Measurements from ENCODE around the gene PASK. TPM values are rescaled to one million over a fixed set of nuclear protein-coding genes. Genes with fewer than 3 reads are reported as not detected.

Gene PASK
- total and polyA plus RNA-seq, 2 of the 4 experiments (the other 2 are of a cell fraction): 4.1 TPM

- Histone ChIP-seq H3K27ac (ENCODE audit: insufficient read depth, low read length) (no peak overlapping the region), H2BK15ac (ENCODE audit: low read depth, low read length) (no peak overlapping the region), H4K8ac (ENCODE audit: low read depth in 2 of 2, low read length in 2 of 2) (no peak overlapping the region), H3K4me3 (ENCODE audit: insufficient read depth, low read depth, low read length) (no peak overlapping the region), H3K79me1 (ENCODE audit: low read depth in 1 of 2, low read length in 2 of 2) (peaks cover 17 to 23% of the 10 kb centered on the region in 2 experiments), H3K27me3 (ENCODE audit: control insufficient read depth, insufficient read depth, low read length) (no peaks in the 10 kb centered on the region), H4K5ac (ENCODE audit: low read depth, low read length) (no peak overlapping the region), H3K36me3 (ENCODE audit: control insufficient read depth, insufficient read depth, low read length) (peaks cover 46% of the 10 kb centered on the region), H2BK20ac (ENCODE audit: low read depth, low read length) (no peak overlapping the region), H3K23ac (ENCODE audit: low read depth, low read length) (no peak overlapping the region), H2AK5ac (ENCODE audit: low read depth, low read length) (no peak overlapping the region), H3K14ac (replicated peaks; ENCODE audit: low read depth, low read length) (no peak overlapping the region), H3K9me3 (ENCODE audit: control insufficient read depth, insufficient read depth, low read length) (no peaks in the 10 kb centered on the region), H3K18ac (ENCODE audit: low read depth, low read length) (no peak overlapping the region), H3K4me2 (ENCODE audit: low read depth, low read length) (no peak overlapping the region), H2AFZ (replicated peaks; ENCODE audit: low read length, poor library complexity) (no peak overlapping the region), H2BK120ac (ENCODE audit: low read depth, low read length) (no peak overlapping the region), H4K91ac (ENCODE audit: insufficient read depth, low read depth, low read length) (no peak overlapping the region), H3K4me1 (ENCODE audit: control insufficient read depth, insufficient read depth, low read length) (no peaks in the 10 kb centered on the region), H3K9ac (ENCODE audit: low read depth, low read length) (no peak overlapping the region), H2AK9ac (replicated peaks; ENCODE audit: low read depth, low read length, poor library complexity) (no peak overlapping the region), H3K56ac (ENCODE audit: extremely low read depth, insufficient read depth, low read length) (no peak overlapping the region), H2BK5ac (ENCODE audit: low read depth, low read length, poor library complexity, severe bottlenecking) (no peak overlapping the region), H3K9me1 (ENCODE audit: insufficient read depth, low read length) (0 out of 2 replicates have a peak, but pooled peaks cover 3% of the 10 kb centered on the region), H4K20me1 (ENCODE audit: insufficient read depth, low read length) (no peaks in the 10 kb centered on the region), H3K4ac (ENCODE audit: low read depth, low read length) (no peak overlapping the region)
- dilution Hi-C loops (cut with HindIII; ENCODE audit: low sequenced_read_pairs, unreplicated experiment) (no loop called here), in situ Hi-C loops (cut with MboI; ENCODE audit: low sequenced_read_pairs) (no loop called here), intact Hi-C loops (cut with micrococcal nuclease) (no loop called here)
- DNase-seq: no peak
- no peak for TF ChIP-seq RFX5 (IDR thresholded peaks at IDR 0.05; ENCODE audit: low read depth, low read length)
- no peak for TF ChIP-seq CEBPB (IDR thresholded peaks at IDR 0.05; ENCODE audit: low read depth, low read length)
- TF ChIP-seq MAZ (IDR thresholded peaks at IDR 0.05; ENCODE audit: borderline replicate concordance, low read depth, low read length): no peak
- no peak for TF ChIP-seq BHLHE40 (IDR thresholded peaks at IDR 0.05; ENCODE audit: low read depth, low read length)
- no peak for TF ChIP-seq RAD21 (IDR thresholded peaks at IDR 0.05; ENCODE audit: low read length)
- TF ChIP-seq POLR2A (IDR thresholded peaks at IDR 0.05; ENCODE audit: low read depth, low read length): no peak
- TF ChIP-seq, protein P1, sequence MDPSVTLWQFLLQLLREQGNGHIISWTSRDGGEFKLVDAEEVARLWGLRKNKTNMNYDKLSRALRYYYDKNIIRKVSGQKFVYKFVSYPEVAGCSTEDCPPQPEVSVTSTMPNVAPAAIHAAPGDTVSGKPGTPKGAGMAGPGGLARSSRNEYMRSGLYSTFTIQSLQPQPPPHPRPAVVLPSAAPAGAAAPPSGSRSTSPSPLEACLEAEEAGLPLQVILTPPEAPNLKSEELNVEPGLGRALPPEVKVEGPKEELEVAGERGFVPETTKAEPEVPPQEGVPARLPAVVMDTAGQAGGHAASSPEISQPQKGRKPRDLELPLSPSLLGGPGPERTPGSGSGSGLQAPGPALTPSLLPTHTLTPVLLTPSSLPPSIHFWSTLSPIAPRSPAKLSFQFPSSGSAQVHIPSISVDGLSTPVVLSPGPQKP (IDR thresholded peaks at IDR 0.05; ENCODE audit: borderline replicate concordance, low read depth, low read length): no peak
- TF ChIP-seq, protein P2, sequence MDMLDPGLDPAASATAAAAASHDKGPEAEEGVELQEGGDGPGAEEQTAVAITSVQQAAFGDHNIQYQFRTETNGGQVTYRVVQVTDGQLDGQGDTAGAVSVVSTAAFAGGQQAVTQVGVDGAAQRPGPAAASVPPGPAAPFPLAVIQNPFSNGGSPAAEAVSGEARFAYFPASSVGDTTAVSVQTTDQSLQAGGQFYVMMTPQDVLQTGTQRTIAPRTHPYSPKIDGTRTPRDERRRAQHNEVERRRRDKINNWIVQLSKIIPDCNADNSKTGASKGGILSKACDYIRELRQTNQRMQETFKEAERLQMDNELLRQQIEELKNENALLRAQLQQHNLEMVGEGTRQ (IDR thresholded peaks at IDR 0.05; ENCODE audit: low read depth, low read length): no peak
- TF ChIP-seq CHD1 (IDR thresholded peaks at IDR 0.05; ENCODE audit: low read depth, low read length): no peak
- TF ChIP-seq, protein P3, sequence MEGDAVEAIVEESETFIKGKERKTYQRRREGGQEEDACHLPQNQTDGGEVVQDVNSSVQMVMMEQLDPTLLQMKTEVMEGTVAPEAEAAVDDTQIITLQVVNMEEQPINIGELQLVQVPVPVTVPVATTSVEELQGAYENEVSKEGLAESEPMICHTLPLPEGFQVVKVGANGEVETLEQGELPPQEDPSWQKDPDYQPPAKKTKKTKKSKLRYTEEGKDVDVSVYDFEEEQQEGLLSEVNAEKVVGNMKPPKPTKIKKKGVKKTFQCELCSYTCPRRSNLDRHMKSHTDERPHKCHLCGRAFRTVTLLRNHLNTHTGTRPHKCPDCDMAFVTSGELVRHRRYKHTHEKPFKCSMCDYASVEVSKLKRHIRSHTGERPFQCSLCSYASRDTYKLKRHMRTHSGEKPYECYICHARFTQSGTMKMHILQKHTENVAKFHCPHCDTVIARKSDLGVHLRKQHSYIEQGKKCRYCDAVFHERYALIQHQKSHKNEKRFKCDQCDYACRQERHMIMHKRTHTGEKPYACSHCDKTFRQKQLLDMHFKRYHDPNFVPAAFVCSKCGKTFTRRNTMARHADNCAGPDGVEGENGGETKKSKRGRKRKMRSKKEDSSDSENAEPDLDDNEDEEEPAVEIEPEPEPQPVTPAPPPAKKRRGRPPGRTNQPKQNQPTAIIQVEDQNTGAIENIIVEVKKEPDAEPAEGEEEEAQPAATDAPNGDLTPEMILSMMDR (conservative IDR thresholded peaks at IDR 0.05; ENCODE audit: low read depth, low read length): no peak
- CTCF ChIA-PET: no interaction called here
- BruUV-seq (replicated peaks): no TSS peak
- no CpG with 5 or more reads among the region's 6 CpGs for WGBS, 2 experiments (ENCODE audit: extremely low coverage in 2 of 2, insufficient read length in 1 of 2)
- POLR2A ChIA-PET (ENCODE audit: unreplicated experiment): no interaction called here
- no peak for ATAC-seq (ENCODE audit: low read depth)
These were observed 54.3 kb downstream of the PASK start for GRCh38 chr2:241094924-241095420.

All from IMR-90 (cell line).